T1000 (cell line): Measurements from ENCODE around the gene MBOAT2.
"Not testable (repeated sequence)": the region's sequence is repeated elsewhere in the genome, so short reads cannot be mapped to it uniquely, and the experiment has no call there.

Source experiments
- DNase-seq: peaks from one replicate; lab custom pipeline; 2025; ENCODE audit warnings: mixed read lengths; lab: John Stamatoyannopoulos, UW

Gene MBOAT2, protein sequence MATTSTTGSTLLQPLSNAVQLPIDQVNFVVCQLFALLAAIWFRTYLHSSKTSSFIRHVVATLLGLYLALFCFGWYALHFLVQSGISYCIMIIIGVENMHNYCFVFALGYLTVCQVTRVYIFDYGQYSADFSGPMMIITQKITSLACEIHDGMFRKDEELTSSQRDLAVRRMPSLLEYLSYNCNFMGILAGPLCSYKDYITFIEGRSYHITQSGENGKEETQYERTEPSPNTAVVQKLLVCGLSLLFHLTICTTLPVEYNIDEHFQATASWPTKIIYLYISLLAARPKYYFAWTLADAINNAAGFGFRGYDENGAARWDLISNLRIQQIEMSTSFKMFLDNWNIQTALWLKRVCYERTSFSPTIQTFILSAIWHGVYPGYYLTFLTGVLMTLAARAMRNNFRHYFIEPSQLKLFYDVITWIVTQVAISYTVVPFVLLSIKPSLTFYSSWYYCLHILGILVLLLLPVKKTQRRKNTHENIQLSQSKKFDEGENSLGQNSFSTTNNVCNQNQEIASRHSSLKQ

DNA sequence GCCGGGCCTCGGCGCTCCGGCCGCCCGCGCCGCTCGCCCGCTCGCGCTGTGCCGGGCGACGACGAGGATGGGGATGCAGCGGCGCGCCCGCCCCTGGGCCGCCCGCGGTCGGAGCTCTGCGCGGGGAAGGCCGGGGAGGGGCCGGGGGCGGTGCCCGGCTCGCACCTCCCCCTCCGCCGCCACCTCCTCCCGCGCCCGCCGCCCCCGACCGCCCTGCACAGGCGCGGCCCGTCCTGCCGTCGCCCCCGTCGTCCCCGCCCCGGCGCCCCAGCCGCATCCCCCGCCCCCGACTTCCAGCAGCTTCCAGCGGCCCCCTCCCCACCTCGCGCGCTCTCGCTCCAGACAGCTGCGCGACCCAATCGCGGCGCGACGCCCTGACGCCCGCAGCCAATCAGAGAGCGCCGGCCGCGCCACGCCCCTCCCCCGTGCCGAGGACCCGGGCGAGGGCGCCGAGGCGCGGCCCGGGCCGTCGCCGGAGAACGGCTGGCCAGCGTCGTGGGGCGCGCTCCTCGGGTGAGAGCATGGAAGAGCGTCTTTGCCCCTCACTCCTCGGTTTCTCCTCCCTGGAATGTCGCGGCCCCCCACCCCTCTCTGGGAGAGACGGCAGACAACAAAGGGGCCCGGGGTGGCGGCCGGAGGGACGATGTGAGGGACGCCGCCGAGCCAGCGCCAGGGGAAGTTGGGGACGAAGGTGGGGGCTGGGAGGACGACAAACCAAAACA lies at the start of gene MBOAT2:
Gene MBOAT2 (minus strand): TSS at position 69 of the 722 bp plus-strand sequence. CDS start 70 bp downstream, outside the sequence.
- peak; percentile 70 for DNase-seq

DNA sequence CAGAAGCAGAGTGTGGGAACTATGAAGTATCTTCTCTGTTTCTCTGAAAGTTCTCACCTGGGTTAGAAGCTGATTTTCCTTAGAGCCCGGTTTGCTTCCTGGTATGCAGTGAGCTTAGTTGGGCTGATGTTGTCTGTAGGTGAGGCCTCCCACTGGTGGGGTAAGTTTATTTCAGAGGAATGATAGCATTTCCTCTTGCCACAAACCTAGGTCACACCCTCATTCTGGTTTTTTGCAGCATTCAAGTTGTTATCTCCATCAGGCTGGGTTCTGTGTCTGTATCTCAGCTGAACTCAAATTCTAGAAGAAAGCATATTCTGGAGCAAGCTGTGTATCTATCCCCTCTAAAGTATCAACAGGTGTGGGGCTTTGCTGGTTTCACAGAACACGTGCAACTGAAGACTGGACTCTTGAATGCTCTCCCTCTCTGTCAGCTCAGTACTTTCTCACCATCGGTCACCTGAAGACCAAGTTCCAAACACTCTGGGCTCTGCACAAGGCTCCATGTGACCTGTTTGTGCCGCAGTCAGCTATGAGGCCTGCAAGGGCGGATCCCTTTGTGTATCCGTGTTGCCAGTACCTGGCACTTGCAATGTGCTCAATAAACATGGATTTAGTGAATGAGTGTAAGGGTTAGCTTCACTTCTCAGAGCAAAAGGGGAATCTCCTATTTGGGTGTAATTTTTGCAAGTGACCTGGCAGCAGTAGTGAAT lies 49.5 kb upstream of the MBOAT2 start:
- DNase-seq, result no peak

DNA sequence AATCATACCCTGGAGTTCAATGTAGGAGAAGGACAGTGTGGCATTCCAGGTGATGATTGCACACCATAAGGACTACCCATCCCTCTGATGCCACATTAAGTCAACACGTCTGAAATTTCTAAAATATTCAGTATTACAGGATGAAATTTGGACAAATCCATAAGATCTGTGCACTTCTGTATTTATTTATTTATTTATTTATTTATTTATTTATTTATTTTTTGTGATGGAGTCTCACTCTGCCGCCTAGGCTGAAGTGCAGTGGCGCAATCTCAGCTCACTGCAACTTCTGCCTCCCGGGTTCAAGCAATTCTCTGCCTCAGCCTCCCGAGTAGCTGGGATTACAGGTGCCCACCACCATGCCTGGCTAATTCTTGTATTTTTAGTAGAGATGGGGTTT lies 48.0 kb upstream of the MBOAT2 start:
- not testable (repeated sequence) for DNase-seq

DNA sequence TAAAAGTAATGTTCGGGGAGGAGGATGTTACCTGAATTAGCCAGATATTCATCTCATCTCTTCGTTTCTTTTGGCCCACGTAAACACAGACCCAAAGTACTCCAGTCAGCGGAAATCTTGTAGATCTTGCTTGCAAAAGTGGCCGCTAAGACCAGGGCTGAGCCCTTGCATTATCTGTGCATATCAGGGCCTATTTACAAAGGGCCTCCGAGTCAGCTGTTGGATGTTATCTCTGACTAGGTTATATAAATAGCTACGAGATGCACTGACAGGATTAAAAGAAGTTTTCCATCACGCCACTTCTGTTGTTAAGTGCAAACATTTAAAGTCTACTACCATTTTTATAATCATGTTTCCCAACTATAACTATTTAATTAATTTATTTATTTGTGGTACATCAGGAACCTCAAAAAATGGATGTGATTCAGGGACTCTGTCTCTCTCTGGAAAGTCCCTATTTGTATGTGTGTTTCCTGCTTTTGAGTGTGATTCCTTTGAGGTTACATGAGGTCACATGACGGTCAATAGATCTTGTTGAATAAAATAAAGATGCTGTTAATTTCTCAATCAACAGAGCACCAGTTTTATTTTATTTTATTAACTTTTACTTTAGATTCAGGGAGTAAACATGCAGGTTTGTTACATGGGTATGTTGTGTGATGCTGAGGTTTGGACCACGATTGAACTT lies 46.8 kb upstream of the MBOAT2 start:
- DNase-seq, result no peak

DNA sequence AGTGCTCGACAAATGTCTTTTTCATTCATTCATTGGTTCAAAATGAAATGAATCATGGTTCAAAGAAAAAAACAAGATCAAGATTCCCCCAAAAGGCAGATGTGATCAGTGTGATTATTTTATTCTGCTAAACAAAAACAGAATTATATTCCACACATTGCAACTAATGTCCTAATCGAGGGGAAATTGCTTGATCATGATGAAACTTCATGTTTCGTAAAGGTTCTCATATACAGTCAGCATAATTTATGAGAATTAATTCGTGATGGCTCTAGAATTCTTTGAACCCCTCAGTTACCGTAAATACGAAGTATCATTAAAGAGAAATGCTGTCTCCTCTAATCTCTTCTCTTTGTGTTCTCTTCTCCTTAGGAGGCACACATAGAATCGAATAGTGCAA lies 42.1 kb upstream of the MBOAT2 start:
- no peak for DNase-seq

DNA sequence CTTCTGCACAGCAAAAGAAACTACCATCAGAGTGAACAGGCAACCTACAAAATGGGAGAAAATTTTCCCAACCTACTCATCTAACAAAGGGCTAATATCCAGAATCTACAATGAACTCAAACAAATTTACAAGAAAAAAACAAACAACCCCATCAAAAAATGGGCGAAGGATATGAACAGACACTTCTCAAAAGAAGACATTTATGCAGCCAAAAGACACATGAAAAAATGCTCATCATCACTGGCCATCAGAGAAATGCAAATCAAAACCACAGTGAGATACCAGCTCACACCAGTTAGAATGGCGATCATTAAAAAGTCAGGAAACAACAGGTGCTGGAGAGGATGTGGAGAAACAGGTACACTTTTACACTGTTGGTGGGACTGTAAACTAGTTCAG lies 40.0 kb upstream of the MBOAT2 start:
- DNase-seq, result not testable (repeated sequence)

DNA sequence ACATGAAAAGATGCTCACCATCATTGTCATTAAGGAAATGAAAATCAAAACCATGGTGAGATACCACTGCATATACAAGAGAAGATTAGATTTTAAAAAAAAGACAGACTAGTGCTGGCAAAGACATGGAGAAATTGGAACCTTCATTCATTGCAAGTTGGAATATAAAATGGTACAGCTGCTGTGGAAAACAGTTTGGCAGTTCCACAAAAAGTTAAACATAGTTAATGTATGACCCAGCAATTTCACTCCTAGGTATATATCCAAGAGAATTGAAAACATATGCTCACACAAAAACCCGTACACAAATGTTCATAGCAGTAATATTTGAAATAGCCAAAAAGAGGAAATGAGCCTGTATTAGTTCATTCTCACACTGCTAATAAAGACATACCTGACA lies 33.7 kb upstream of the MBOAT2 start:
- DNase-seq, result no peak

DNA sequence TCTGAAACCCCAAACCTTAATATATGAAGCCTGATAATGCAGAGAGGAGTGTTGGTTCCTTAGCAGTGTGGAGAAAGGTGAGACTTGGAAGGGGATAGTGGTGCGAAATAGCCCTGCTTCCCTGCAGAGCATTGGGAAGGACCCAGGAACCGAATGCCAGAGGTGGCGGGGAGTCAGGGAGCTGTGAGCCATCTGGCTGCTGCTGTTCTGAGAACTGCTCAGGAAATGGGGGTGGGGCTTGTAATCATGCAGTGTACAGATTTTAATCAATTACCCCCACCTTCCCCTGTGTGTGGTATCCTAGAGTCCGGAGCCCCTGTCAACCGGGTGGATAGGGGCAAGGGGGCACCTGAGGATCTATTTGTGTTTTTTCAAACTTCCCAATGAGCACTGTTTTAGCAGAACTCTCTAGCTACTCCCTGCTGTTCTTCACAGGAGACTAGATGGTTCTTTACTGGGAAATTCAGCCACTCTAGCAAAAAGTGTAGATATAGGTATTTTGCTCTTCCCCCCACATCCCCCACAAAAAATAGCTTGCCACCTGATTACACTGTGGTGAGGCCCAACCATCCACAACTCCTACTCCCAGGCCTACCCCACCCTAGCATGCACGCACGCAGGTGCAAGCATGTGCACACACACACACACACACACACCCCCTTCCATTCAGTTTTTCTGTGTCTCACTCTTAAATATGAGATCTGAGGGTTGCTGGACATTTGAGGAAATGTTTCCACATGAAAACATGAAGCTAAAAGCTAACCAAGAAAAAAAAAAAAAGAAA lies 30.1 kb upstream of the MBOAT2 start:
- DNase-seq, result no peak

DNA sequence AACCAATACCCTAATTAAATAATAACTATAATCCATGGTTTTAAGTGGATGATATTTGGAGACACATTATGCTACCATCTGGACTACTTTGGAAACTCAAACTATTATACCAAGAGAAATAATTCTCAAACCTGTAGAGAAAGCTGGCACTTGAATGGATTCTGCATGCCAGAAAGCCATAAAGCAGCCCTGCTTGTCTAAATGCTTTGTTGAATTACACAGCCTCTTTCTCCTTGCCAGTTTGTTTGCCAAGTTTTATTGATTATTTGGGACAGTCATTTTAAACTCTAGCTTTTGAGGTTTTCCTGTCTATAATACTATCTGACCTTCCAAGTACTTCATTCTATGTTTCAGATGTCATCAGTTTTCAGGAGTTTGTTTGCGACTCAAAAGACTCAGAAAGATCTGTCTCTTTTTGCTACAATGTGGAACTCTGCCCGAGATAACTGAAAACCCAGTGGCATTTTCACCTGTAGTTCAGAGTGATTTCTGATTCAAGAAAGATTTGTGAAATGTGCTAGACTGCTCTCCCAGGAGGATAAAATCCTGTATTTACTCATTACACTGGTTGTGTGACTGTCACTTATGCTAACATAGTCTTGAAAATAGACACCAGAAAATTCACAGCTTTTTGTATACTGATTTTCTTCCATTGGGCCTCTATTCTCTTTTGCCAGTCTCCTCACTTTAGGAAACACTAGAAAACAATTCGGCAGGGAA lies 29.2 kb upstream of the MBOAT2 start:
- DNase-seq, result no peak

DNA sequence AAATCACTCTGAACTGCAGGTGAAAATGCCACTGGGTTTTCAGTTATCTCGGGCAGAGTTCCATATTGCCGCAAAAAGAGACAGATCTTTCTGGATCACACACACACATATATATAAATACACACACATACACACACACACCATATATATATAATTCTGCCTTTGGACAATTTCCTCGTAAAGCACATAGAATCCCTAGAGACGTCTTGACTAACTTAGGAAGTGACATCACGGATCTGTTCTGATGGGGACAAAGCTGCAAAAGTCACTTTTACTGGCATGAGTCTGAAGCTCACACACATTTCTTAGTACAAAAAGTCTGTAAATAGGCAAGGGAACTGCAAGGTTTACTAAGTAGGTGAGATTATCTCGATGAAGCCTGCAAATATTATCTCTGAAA lies 28.6 kb upstream of the MBOAT2 start:
- no peak for DNase-seq

DNA sequence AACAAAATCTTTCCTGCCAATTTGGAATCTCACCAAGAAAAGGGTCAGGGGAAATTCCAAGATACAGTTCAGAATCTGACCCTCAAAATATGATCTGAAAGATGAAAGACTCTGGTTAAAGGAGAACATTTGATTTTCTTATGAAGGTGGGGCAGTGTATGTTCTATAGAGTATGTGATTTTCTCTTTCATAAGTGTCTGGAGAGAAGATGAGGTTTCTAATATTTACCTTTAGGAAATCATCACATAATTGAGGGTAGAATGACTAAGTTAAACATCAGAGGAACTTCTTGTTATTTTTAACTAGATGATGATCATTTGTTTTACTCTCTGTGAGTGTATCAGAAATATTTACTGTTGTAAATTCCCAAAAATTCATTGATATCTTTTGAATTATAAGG lies 27.8 kb upstream of the MBOAT2 start:
- DNase-seq, result no peak

DNA sequence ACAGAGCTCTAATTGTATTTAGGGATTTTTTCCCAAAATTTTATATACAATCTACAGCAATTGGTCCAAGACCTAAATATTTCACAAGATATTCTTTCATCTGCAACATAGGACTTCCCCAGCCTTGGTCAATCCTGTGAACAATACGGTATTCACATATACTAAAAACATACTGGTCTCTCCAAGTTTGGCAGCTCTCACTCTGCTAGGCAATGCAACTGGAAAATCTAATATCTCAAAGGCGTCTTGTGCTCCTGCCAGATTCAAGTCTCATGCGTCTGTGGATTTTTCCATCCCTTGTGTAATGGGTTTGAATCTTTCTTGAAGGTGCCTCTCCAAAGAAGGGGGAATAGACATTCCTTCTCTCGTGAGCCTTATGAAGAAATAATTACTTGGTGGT lies 27.4 kb upstream of the MBOAT2 start:
- no peak for DNase-seq

DNA sequence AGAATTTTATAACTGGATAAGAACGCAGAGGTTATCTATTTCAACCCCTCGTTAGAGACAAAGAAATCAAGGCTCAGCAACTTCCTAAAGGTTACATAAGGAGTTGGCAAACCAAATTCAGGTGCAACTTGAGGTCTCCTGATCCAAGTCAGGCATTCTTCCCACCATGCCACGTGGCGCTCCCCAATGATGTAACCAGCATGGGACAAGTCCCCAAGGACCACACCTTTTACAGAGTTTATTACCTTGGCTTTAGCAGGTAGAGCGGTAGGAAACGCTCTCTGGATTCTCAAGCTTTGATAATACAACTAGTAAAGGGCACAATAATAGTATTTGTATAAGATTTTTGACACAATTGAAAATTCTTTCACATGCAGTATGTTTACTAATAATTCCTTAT lies 26.7 kb upstream of the MBOAT2 start:
- DNase-seq, result no peak

DNA sequence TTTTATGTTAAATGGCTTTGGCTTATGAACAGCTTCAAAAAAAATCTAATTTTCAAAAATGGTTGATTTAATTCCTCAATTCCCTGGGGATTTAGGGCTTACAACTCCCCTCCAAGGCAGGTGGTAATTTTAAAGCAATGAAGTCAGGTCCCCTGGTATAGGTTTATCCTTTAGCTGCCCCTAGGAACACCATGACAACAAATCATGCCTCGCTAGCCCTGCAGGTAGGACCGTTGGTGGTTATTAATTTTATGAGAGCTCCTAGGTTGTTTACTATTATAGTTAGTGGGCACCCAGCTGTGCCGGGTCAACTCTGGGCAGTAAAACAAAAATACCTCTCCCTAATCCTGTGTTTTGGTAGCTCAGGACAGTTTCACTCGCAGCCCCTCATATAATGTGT lies 26.2 kb upstream of the MBOAT2 start:
- DNase-seq, result no peak

DNA sequence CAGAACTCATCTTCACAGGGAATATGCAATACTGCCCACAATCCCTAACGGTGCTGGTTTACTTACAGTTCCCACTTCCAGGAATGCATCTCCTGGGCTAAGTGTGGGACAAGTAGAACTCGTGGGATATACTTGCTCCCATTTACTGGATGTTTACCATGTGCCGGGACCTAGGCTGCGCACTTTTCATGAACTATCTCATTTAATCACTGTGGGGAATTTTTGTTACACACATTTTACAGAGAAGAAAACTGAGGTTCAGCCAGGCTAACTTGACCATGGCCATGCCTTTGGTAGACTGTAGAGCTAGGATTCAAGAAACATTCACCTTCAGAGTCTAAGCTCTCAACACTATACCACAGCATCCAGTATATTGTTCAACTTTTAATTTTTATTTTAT lies 24.4 kb upstream of the MBOAT2 start:
- no peak for DNase-seq

DNA sequence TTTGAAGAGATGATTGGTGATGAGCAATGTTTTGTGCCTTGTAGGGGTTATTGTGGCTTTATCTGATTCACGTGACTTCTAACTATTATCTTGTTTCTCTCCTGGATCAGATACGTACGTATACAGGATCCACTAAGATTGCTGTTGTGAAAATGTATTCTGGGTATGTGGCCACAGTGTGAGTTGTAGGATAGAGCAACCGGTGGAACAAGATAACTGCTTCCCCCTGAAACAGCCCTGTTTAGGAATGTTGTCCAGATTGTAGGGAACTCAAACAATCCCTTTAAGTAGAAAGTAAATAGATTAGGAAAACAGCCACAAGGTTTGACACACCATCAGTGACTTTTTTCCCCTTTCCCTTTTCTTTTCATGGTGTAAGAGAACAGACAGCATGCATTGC lies 22.3 kb upstream of the MBOAT2 start:
- DNase-seq, result no peak

DNA sequence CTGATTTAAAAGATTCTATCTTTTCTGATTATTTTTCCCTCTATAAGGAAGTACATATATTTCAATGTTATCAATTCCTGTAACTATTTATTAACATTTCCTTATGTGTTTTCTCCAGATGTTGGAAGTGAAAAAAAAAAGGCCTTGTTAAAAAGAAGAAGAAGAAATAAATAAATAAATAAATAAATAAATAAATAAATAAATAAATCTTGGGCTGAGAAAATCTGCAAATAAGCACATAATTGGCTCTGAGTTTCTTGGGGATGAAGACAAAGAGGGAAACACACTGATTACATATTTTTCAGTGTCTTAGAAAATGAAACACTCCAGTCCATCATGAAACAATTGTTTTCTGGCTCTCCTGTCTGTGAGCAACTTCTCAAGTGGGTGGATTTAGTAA lies 21.1 kb upstream of the MBOAT2 start:
- no peak for DNase-seq

DNA sequence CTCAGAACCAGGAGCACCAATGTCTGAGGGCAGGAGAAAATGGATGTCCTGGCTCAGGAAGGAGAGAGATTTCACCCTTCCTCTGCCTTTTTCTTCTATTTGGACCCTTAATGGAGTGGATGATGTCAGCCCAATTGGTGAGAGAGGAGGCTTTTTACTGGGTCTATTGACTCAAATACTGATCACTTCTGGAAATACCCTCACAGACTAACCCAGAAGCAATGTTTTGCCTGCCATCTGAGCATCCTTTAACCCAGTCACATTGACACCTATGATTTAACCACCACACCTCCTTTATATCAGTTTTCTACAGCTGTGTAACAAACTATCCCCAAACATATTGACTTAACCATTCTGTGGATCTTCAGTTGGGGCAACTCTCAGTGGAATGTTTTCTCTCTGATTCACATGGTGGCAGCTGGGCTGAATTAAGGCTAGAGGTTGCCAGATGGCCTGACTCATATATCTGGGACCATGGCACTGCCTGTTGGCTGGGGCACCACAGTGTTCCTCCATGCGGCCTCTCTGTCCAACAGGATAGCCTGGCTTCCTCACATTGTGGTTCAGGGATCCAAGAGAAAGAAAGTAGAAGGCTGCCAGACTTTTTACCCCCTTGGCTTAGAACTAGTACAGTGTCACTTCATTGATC lies 18.2 kb upstream of the MBOAT2 start:
- peak; percentile 12 for DNase-seq

DNA sequence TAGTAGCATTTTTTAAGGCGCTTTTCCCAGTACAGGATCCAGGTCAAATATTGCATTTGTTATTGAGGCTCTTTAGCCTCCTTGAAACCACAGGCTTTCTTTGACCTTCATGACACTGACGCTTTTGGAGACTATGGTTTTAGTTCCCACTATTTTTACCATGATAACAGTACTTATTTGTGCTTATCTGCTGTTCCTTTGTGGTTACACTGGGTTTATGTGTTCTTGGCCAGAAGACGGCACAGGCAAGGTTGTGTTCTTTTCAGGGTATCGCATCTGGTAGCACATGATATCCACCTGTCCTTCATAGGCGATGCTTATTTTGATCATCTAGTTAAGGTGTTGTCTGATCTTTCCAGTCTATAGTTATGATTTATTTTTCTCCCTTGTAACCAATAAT lies 16.8 kb upstream of the MBOAT2 start:
- no peak for DNase-seq

DNA sequence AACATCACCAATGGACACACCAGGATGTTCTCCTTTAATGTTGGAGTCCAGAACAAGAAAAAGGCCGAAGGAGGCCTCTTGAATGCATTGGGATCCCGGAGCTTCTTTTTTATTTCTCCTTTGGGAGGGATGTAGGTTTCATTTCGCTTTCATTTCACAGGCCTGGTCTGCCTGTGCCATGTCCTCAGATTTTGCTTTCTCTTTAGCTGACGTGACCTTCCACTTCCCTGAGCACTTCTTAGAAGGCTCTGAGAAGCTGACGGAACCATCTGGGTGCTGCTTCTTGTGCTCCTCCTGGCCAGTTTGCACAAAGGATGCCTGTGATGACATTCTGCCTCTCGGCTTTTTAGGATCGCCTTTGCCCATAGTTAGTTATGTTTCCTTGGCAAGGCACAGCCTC lies 15.1 kb upstream of the MBOAT2 start:
- DNase-seq, result no peak
